ENCODE measurements around the gene TECTA. TPM values are rescaled to one million over a fixed set of nuclear protein-coding genes. Genes with fewer than 3 reads are reported as not detected.
"Not testable (repeated sequence)": the region's sequence is repeated elsewhere in the genome, so short reads cannot be mapped to it uniquely, and the experiment has no call there.

The TECTA gene
- total RNA-seq, 1 donor from 2014 or later, result 2.9 TPM

DNA sequence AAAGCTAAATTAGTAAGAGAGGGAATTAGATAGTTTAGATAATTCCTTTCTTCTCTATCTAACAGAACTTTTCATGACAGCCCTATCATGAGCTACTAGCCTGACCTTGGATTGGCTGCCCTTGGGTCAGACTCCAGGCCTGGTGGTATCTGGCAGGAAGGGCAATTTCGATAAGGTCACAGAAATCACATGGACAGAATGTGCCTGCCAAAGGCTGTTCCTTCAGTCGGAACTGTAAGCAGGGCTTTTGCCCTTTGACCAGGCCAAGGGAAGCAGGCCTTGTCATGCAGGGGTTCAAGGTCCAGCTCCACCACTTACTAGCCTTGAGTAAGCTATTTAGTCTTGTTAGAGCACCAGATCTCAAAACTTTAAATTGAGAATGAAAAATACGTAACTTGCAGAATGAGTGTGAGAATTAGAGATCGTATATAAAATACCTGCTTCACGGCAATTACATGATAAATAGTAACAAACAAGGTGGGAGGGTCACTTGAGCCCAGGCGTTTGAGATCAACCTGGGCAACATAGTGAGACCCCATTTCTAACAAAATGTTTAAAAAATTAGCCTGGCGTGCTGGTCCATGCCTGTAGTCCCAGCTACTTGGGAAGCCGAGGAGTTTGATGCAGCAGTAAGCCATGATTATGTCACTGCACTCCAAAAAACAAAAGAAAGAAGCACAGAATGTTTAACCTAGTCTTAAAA lies 130.7 kb downstream of the TECTA start:
- H3K4me1 Mint-ChIP-seq (ENCODE audit: low read depth, unreplicated experiment), result peaks cover 7% of the 10 kb centered on the region
- no peaks in the 10 kb centered on the region for H3K9me3 Mint-ChIP-seq (ENCODE audit: unreplicated experiment)
- H3K27me3 Mint-ChIP-seq (ENCODE audit: unreplicated experiment), result peaks cover 1% of the 10 kb centered on the region
- peaks cover 8% of the 10 kb centered on the region for H3K36me3 Mint-ChIP-seq (ENCODE audit: unreplicated experiment)
- H3K4me3 Mint-ChIP-seq (ENCODE audit: unreplicated experiment), result no peak overlapping the region
- no peak for DNase-seq
- no peak overlapping the region for H3K27ac Mint-ChIP-seq (ENCODE audit: unreplicated experiment)
- no peak for TF ChIP-seq CTCF (IDR thresholded peaks at IDR 0.05; ENCODE audit: partially characterized antibody, unreplicated experiment)

- peaks cover 1% of the 10 kb centered on the region for H3K27me3 Mint-ChIP-seq (ENCODE audit: unreplicated experiment)
- H3K27ac Mint-ChIP-seq (ENCODE audit: unreplicated experiment), result no peak overlapping the region
- H3K9me3 Mint-ChIP-seq (ENCODE audit: unreplicated experiment), result no peaks in the 10 kb centered on the region
- no peak for DNase-seq
- peaks cover 11% of the 10 kb centered on the region for H3K4me1 Mint-ChIP-seq (ENCODE audit: low read depth, unreplicated experiment)
- no peak overlapping the region for H3K4me3 Mint-ChIP-seq (ENCODE audit: unreplicated experiment)
- no peaks in the 10 kb centered on the region for H3K36me3 Mint-ChIP-seq (ENCODE audit: unreplicated experiment)
- TF ChIP-seq CTCF (IDR thresholded peaks at IDR 0.05; ENCODE audit: partially characterized antibody, unreplicated experiment), result no peak
Observed at GRCh38 chr11:121235057-121235456, 134.0 kb downstream of the TECTA start.

GRCh38 chr11:121236115-121237001 lies 135.3 kb downstream of the TECTA start:
- Mint-ChIP-seq H3K4me1 (ENCODE audit: low read depth, unreplicated experiment) (peaks cover 13% of the 10 kb centered on the region), H3K4me3 (ENCODE audit: unreplicated experiment) (no peak overlapping the region), H3K36me3 (ENCODE audit: unreplicated experiment) (no peaks in the 10 kb centered on the region), H3K9me3 (ENCODE audit: unreplicated experiment) (no peaks in the 10 kb centered on the region), H3K27me3 (ENCODE audit: unreplicated experiment) (no peaks in the 10 kb centered on the region), H3K27ac (ENCODE audit: unreplicated experiment) (no peak overlapping the region)
- no peak for DNase-seq
- TF ChIP-seq CTCF (IDR thresholded peaks at IDR 0.05; ENCODE audit: partially characterized antibody, unreplicated experiment), result no peak

- not testable (repeated sequence) for H3K4me3 Mint-ChIP-seq (ENCODE audit: unreplicated experiment); H3K9me3 Mint-ChIP-seq (ENCODE audit: unreplicated experiment); H3K27ac Mint-ChIP-seq (ENCODE audit: unreplicated experiment); DNase-seq; H3K27me3 Mint-ChIP-seq (ENCODE audit: unreplicated experiment); H3K36me3 Mint-ChIP-seq (ENCODE audit: unreplicated experiment)
- H3K4me1 Mint-ChIP-seq (ENCODE audit: low read depth, unreplicated experiment), result peaks cover 17% of the 10 kb centered on the region
Observed at GRCh38 chr11:121237247-121237646, 136.2 kb downstream of the TECTA start.

GRCh38 chr11:121237686-121238658 lies 136.9 kb downstream of the TECTA start:
- no peak for TF ChIP-seq CTCF (IDR thresholded peaks at IDR 0.05; ENCODE audit: partially characterized antibody, unreplicated experiment)
- Mint-ChIP-seq H3K36me3 (ENCODE audit: unreplicated experiment) (no peaks in the 10 kb centered on the region), H3K4me1 (ENCODE audit: low read depth, unreplicated experiment) (peaks cover 17% of the 10 kb centered on the region), H3K4me3 (ENCODE audit: unreplicated experiment) (no peak overlapping the region), H3K9me3 (ENCODE audit: unreplicated experiment) (no peaks in the 10 kb centered on the region), H3K27ac (ENCODE audit: unreplicated experiment) (no peak overlapping the region), H3K27me3 (ENCODE audit: unreplicated experiment) (no peaks in the 10 kb centered on the region)
- no peak for DNase-seq

Measured in glutamatergic neuron (in vitro differentiated cells).